BE2C (cell line): ENCODE measurements around the gene PTHLH. TPM values are rescaled to one million over a fixed set of nuclear protein-coding genes. Genes with fewer than 3 reads are reported as not detected.

Source experiments
- DNase-seq: peaks from one replicate; pipeline ENCODE4 v3.0.0-alpha.2; 2020
- H3K27me3 ChIP-seq: fragments of 250-450 bp; sonication (Bioruptor Pico); 2 replicates; pipeline ENCODE4 v1.5.1; 2020; ENCODE audit warnings: mild to moderate bottlenecking
- H3K36me3 ChIP-seq: fragments of 250-450 bp; sonication (Bioruptor Pico); 2 replicates; pipeline ENCODE4 v1.5.1; 2020; ENCODE audit warnings: mild to moderate bottlenecking
- H3K4me1 ChIP-seq: fragments of 250-450 bp; sonication (Bioruptor Pico); 2 replicates; pipeline ENCODE4 v1.5.1; 2020
- H3K4me3 ChIP-seq: 2 replicates; pipeline ENCODE4 v1.5.1; 2011; ENCODE audit warnings: low read depth, low read length
- H3K9me3 ChIP-seq: fragments of 250-450 bp; sonication (Bioruptor Pico); 2 replicates; pipeline ENCODE4 v1.5.1; 2020
- polyA plus RNA-seq: library from polyadenylated mRNA; unstranded; fragments of >200 nt; gene quantifications from one replicate; pipeline ENCODE4 v1.2.1, GENCODE V29; 2012; ENCODE audit warnings: low read depth, missing spikeins; ENCODE audit not compliant: insufficient read length, insufficient read depth
- TF ChIP-seq, protein P1 (sequence below): IDR thresholded peaks from 2 replicates; pipeline ENCODE4 v1.5.1; 2012; ENCODE audit warnings: mild to moderate bottlenecking, low read depth, low read length

PTHLH gene
- polyA plus RNA-seq: not detected

DNA sequence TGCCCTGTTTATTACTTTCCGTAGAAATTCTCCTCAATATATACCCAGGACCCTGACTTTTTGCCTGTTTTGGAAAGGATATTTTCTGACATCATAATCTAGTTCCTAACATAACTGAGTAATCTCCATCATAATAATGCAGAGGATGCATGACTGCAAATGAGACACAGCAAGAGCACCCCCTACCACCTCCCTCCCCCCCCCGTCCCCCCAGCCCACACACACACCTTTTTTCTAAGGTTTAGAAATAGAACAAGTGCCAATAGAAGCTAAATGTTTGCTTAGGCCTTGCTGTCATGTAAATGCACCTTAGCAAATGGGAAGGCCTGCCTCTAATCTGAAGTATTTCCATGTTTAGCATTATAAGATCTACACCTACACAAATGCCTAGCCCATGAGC is at the start of gene PTHLH:
Gene PTHLH, minus strand, starts transcription at position 13 of the 400 bp plus-strand sequence. CDS start 3,239 bp downstream, outside the sequence.
- no peaks in the 10 kb centered on the region for H3K36me3 ChIP-seq
- no peaks in the 10 kb centered on the region for H3K9me3 ChIP-seq
- TF ChIP-seq, protein P1, sequence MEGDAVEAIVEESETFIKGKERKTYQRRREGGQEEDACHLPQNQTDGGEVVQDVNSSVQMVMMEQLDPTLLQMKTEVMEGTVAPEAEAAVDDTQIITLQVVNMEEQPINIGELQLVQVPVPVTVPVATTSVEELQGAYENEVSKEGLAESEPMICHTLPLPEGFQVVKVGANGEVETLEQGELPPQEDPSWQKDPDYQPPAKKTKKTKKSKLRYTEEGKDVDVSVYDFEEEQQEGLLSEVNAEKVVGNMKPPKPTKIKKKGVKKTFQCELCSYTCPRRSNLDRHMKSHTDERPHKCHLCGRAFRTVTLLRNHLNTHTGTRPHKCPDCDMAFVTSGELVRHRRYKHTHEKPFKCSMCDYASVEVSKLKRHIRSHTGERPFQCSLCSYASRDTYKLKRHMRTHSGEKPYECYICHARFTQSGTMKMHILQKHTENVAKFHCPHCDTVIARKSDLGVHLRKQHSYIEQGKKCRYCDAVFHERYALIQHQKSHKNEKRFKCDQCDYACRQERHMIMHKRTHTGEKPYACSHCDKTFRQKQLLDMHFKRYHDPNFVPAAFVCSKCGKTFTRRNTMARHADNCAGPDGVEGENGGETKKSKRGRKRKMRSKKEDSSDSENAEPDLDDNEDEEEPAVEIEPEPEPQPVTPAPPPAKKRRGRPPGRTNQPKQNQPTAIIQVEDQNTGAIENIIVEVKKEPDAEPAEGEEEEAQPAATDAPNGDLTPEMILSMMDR: no peak
- peaks cover 94% of the 10 kb centered on the region for H3K27me3 ChIP-seq
- no peaks in the 10 kb centered on the region for H3K4me1 ChIP-seq
- no peak within 1 kb of the TSS for H3K4me3 ChIP-seq
- DNase-seq: no peak

- DNase-seq: no peak
- TF ChIP-seq, protein P1: no peak
- H3K36me3 ChIP-seq: no peaks in the 10 kb centered on the region
- H3K27me3 ChIP-seq: no peaks in the 10 kb centered on the region
- peaks cover 1% of the 10 kb centered on the region; the same call in 1 of the 2 replicates for H3K4me1 ChIP-seq
- no peak overlapping the region for H3K4me3 ChIP-seq
- no peaks in the 10 kb centered on the region for H3K9me3 ChIP-seq
Observed at GRCh38 chr12:28021704-28022103, 49.2 kb upstream of the PTHLH start.

DNA sequence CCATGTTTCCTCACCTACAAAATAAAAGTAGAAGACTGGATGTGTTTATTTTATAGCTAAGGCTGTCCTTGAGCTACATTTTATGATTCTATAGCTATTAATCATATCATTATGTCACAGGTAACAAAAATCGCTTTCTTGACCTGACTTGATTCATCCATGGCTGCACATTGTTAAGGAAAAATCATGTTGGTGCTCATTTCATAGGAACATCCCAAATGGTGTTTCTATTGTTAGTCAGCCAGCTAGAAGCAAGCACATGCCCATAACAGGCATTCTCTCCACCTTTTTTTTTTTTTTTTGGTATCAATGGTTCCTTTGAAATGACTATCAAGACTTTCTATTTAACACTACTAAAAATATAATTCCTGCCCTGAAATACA is 45.3 kb upstream of the PTHLH start:
- Histone ChIP-seq H3K4me1 (no peaks in the 10 kb centered on the region), H3K4me3 (no peak overlapping the region), H3K9me3 (no peaks in the 10 kb centered on the region), H3K36me3 (no peaks in the 10 kb centered on the region), H3K27me3 (no peaks in the 10 kb centered on the region)
- TF ChIP-seq, protein P1: no peak
- DNase-seq: no peak

GRCh38 chr12:28017126-28017872 is 44.8 kb upstream of the PTHLH start:
- Histone ChIP-seq H3K36me3 (no peaks in the 10 kb centered on the region), H3K4me1 (no peaks in the 10 kb centered on the region), H3K27me3 (no peaks in the 10 kb centered on the region), H3K9me3 (no peaks in the 10 kb centered on the region), H3K4me3 (no peak overlapping the region)
- DNase-seq: no peak
- TF ChIP-seq, protein P1: no peak

- DNase-seq: no peak
- Histone ChIP-seq H3K4me3 (no peak overlapping the region), H3K4me1 (no peaks in the 10 kb centered on the region), H3K27me3 (no peaks in the 10 kb centered on the region), H3K36me3 (no peaks in the 10 kb centered on the region), H3K9me3 (no peaks in the 10 kb centered on the region)
- TF ChIP-seq, protein P1: no peak
Observed at GRCh38 chr12:28015165-28015564, 42.6 kb upstream of the PTHLH start.

DNA sequence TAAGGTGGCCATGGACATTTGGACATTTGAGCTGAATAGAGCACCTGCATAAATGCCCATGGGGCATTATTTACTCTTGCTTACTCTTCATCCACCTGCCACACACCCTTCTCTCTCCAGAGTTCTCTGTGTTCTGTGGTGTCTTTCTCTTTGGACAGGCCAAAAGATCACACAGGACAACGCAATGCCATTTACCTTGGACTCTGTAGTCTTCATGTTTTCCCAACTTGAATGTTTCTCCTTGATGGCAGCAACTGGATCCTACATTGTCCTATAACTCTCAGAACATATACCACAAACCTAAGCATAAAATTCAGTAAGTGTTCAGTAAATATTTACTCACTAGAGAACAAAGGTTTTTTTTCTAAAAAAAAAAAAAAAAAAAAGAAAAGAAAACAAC is 41.7 kb upstream of the PTHLH start:
- DNase-seq: no peak
- Histone ChIP-seq H3K36me3 (no peaks in the 10 kb centered on the region), H3K9me3 (no peaks in the 10 kb centered on the region), H3K27me3 (no peaks in the 10 kb centered on the region), H3K4me3 (no peak overlapping the region), H3K4me1 (no peaks in the 10 kb centered on the region)
- TF ChIP-seq, protein P1: no peak
